ENCODE data around the gene HTR3D. TPM values are rescaled to one million over a fixed set of nuclear protein-coding genes. Genes with fewer than 3 reads are reported as not detected.

HTR3D gene
- total and polyA plus RNA-seq, 9 of the 15 experiments (the other 6 are each of a cell fraction or from before 2014, with no cell fraction given) = not detected

GRCh38 chr3:183984127-183984740 lies 47.3 kb upstream of the HTR3D start (continued):
- no peak for TF ChIP-seq HBP1 (CRISPR knock-in tag; IDR thresholded peaks at IDR 0.05)
- TF ChIP-seq CXXC5 (CRISPR knock-in tag; IDR thresholded peaks at IDR 0.05) = no peak
- TF ChIP-seq CBFA2T2 (conservative IDR thresholded peaks at IDR 0.05) = no peak
- TF ChIP-seq ZNF384 (IDR thresholded peaks at IDR 0.05; ENCODE audit: low read depth, low read length) = no peak
- TF ChIP-seq KLF16 (IDR thresholded peaks at IDR 0.05) = no peak
- no peak for TF ChIP-seq ZNF318 (IDR thresholded peaks at IDR 0.05; ENCODE audit: borderline replicate concordance in 1 of 2, low read depth in 1 of 2)
- TF ChIP-seq CC2D1A (IDR thresholded peaks at IDR 0.05) = no peak
- TF ChIP-seq TCF7L2 (IDR thresholded peaks at IDR 0.05; ENCODE audit: low read depth, low read length) = no peak
- no peak for TF ChIP-seq NFRKB (IDR thresholded peaks at IDR 0.05; ENCODE audit: low read depth)
- TF ChIP-seq HDAC2 (IDR thresholded peaks at IDR 0.05) = no peak
